A673 (cell line): ENCODE data around the gene ZNF8. TPM values are rescaled to one million over a fixed set of nuclear protein-coding genes. Genes with fewer than 3 reads are reported as not detected.
A peak's percentile ranks its signal among the peaks of the same experiment; 100 is the strongest.

Source experiments
- BruUV-seq: library from RNA; stranded (reverse); fragments of 400-500 nt; replicated peaks from 2 replicates; lab custom pipeline; 2021; lab: Mats Ljungman, UMichigan
- CTCF ChIA-PET: fragments of 300-600 bp; sonication (Branson Sonifier 250); formaldehyde crosslinking; loops from one replicate; lab custom pipeline; 2022; ENCODE audit warnings: antibody characterized with exemption; lab: Charles Lee
- POLR2A ChIA-PET: fragments of 300-600 bp; sonication (Branson Sonifier 250); formaldehyde crosslinking; loops from one replicate; lab custom pipeline; 2022; ENCODE audit warnings: antibody characterized with exemption; ENCODE audit not compliant: low non-redundant PET; lab: Charles Lee
- DNase-seq: peaks from one replicate; pipeline ENCODE4 v3.0.0-alpha.2; 2015; ENCODE audit warnings: low spot score
- H3K27ac ChIP-seq: fragments of 200-600 bp; sonication (generic); 2 replicates; pipeline ENCODE4 v1.5.1; 2016; ENCODE audit warnings: mixed run types, low read depth, mild to moderate bottlenecking, mixed read lengths, antibody characterized with exemption, low read length; ENCODE audit not compliant: poor library complexity, severe bottlenecking
- H3K27me3 ChIP-seq: fragments of 200-600 bp; sonication (generic); replicated peaks from 2 replicates; pipeline ENCODE4 v1.6.1; 2017; ENCODE audit warnings: mixed run types, low read depth, mild to moderate bottlenecking, mixed read lengths, antibody characterized with exemption, low read length; ENCODE audit not compliant: insufficient read depth, poor library complexity
- H3K36me3 ChIP-seq: fragments of 200-600 bp; sonication (generic); 2 replicates; pipeline ENCODE4 v1.6.1; 2016; ENCODE audit warnings: mixed run types, mild to moderate bottlenecking, mixed read lengths, antibody characterized with exemption, low read length; ENCODE audit not compliant: insufficient read depth, poor library complexity, severe bottlenecking
- H3K4me1 ChIP-seq: fragments of 200-600 bp; sonication (generic); 2 replicates; pipeline ENCODE4 v1.6.1; 2017; ENCODE audit warnings: mixed run types, mild to moderate bottlenecking, mixed read lengths, antibody characterized with exemption, low read length; ENCODE audit not compliant: insufficient read depth, poor library complexity, severe bottlenecking
- H3K4me3 ChIP-seq: fragments of 200-600 bp; sonication (generic); 2 replicates; pipeline ENCODE4 v1.5.1; 2016; ENCODE audit warnings: low read depth, mixed run types, mild to moderate bottlenecking, mixed read lengths, low read length; ENCODE audit not compliant: poor library complexity, severe bottlenecking
- H3K9me3 ChIP-seq: fragments of 200-600 bp; sonication (generic); 2 replicates; pipeline ENCODE4 v1.6.1; 2016; ENCODE audit warnings: mixed run types, low read depth, mild to moderate bottlenecking, mixed read lengths, antibody characterized with exemption, low read length; ENCODE audit not compliant: poor library complexity, severe bottlenecking
- EZH2 ChIP-seq: fragments of 200-600 bp; sonication (generic); IDR thresholded peaks from 2 replicates; pipeline ENCODE4 v1.6.1; 2017; ENCODE audit warnings: borderline replicate concordance, low read depth, mild to moderate bottlenecking, mixed read lengths, antibody characterized with exemption, low read length; ENCODE audit not compliant: poor library complexity, severe bottlenecking
- intact Hi-C: fragments of 100-400 bp; cut with micrococcal nuclease; formaldehyde crosslinking; loops from one replicate; pipeline ENCODE4 v1.10.0; 2022; ENCODE audit not compliant: unreplicated experiment
- total RNA-seq: library from RNA; stranded (reverse); gene quantifications from 2 replicates; pipeline ENCODE4 v1.2.3, GENCODE V29; 2021
- TF ChIP-seq, protein P1 (sequence below): fragments of 300-800, 200-600 bp; sonication (generic); conservative IDR thresholded peaks from 2 replicates; pipeline ENCODE4 v1.5.1; 2017; ENCODE audit warnings: low read depth, mild to moderate bottlenecking, antibody characterized with exemption, low read length, moderate library complexity, mixed read lengths

Gene ZNF8
- total RNA-seq, 1 experiment from 2014 or later = 11.9 TPM

- TF ChIP-seq, protein P1, sequence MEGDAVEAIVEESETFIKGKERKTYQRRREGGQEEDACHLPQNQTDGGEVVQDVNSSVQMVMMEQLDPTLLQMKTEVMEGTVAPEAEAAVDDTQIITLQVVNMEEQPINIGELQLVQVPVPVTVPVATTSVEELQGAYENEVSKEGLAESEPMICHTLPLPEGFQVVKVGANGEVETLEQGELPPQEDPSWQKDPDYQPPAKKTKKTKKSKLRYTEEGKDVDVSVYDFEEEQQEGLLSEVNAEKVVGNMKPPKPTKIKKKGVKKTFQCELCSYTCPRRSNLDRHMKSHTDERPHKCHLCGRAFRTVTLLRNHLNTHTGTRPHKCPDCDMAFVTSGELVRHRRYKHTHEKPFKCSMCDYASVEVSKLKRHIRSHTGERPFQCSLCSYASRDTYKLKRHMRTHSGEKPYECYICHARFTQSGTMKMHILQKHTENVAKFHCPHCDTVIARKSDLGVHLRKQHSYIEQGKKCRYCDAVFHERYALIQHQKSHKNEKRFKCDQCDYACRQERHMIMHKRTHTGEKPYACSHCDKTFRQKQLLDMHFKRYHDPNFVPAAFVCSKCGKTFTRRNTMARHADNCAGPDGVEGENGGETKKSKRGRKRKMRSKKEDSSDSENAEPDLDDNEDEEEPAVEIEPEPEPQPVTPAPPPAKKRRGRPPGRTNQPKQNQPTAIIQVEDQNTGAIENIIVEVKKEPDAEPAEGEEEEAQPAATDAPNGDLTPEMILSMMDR = no peak
- TF ChIP-seq EZH2 = no peak
- Histone ChIP-seq H3K9me3 (peaks cover 23% of the 10 kb centered on the region), H3K36me3 (peaks cover 23% of the 10 kb centered on the region), H3K27me3 (no peaks in the 10 kb centered on the region), H3K4me1 (no peaks in the 10 kb centered on the region), H3K4me3 (no peak overlapping the region), H3K27ac (no peak overlapping the region)
- POLR2A ChIA-PET = no interaction called here
- CTCF ChIA-PET = interaction anchor here (0.7 kb wide), 1 partner anchor 124 kb away, joined by 3 read pairs; no protein-coding TSS in a partner anchor
- no TSS peak for BruUV-seq
- intact Hi-C loops = no loop called here
- DNase-seq = no peak
These were observed 3.2 kb upstream of the ZNF8 start for GRCh38 chr19:58275564-58275963.

DNA sequence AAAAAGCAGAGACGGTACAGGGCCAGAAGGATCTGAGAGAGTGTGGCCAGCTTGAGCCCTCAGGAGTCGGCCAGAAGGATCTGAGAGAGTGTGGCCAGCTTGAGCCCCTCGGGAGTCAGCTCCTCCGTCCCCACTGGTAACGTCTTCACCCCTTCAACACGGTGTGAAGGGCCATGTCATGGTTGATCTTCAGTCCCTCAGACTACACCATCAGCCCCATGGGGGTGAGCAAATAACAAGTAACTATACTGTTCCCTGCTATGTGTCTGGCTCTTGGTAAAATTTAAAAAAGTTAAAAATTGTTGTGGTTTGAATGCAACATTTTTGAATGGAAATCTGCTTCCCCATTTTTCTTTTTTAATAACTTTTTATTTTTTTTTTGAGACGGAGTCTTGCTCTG is 1.6 kb upstream of the ZNF8 start:
- Histone ChIP-seq H3K27me3 (no peaks in the 10 kb centered on the region), H3K4me1 (no peaks in the 10 kb centered on the region), H3K9me3 (peaks cover 11% of the 10 kb centered on the region), H3K36me3 (peaks cover 38% of the 10 kb centered on the region), H3K27ac (no peak overlapping the region), H3K4me3 (no peak overlapping the region)
- ChIA-PET CTCF (no interaction called here), POLR2A (no interaction called here)
- TF ChIP-seq, protein P1 = no peak
- no peak for TF ChIP-seq EZH2
- no peak for DNase-seq
- BruUV-seq = no TSS peak
- intact Hi-C loops = no loop called here

DNA sequence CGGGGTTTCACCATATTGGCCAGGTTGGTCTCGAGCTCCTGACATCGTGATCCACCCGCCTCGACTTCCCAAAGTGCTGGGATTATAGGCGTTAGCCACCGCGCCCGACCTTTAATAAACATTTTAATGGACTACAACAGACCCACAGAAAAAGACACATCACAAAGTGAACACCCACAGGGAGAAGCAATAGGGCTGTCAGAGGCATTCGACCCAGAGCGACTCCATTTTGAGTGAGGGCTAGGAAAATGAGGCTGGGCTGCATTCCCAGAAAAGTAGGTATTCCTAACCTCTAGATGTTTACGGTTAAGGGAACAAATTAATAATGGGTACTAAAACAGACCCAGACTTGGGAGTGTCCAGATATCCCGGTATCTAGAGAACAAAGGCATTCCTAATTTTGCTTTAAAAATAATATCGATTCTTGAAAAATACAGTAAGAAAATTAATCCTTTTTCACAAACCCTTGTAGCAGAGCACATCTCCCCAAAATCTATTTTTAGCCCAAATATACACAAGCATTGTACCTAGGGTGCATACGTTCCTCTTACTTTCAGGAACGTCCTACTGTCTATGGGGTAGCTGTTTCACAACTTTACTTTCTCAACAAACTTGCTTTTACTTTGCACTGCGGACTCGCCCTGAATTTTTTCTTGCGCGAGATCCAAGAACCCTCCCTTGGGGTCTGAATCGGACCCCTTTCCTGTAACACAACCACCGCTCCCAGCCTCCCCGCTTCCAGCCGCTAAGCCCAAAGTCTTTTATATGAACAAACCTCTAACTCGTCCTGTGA is 811 bp upstream of the ZNF8 start:
- intact Hi-C loops = loop anchor here (2.0 kb wide), 2 partner anchors 27 to 49 kb away; partner anchors contain the start of genes ERVK3-1 and ZNF544
- no peaks in the 10 kb centered on the region for H3K4me1 ChIP-seq
- ChIA-PET POLR2A (no interaction called here), CTCF (interaction anchor here (0.8 kb wide), 1 partner anchor 86 kb away, joined by 3 read pairs; no protein-coding TSS in a partner anchor)
- peak overlapping the region; percentile 87 for H3K4me3 ChIP-seq
- H3K9me3 ChIP-seq = peaks cover 9% of the 10 kb centered on the region
- BruUV-seq = TSS peak; percentile 62
- DNase-seq = no peak
- peak overlapping the region; percentile 84 for H3K27ac ChIP-seq
- TF ChIP-seq EZH2 = no peak
- TF ChIP-seq, protein P1 = no peak
- H3K36me3 ChIP-seq = peaks cover 40% of the 10 kb centered on the region
- no peaks in the 10 kb centered on the region for H3K27me3 ChIP-seq
